NCI-H146 (cell line): Measurements from ENCODE around the gene ASCL4.
A peak's percentile ranks its signal among the peaks of the same experiment; 100 is the strongest.
"Not testable (repeated sequence)": the region's sequence is repeated elsewhere in the genome, so short reads cannot be mapped to it uniquely, and the experiment has no call there.

Experiments
- DNase-seq: peaks from one replicate; lab custom pipeline; 2025; lab: John Stamatoyannopoulos, UW

The ASCL4 gene

GRCh38 chr12:107774349-107775029 lies at the start of gene ASCL4:
Gene ASCL4, plus strand, starts transcription at chr12:107774704. Its CDS starts 515 bp downstream, at chr12:107775219.
- DNase-seq: no peak

GRCh38 chr12:107727327-107727726 lies 47.2 kb upstream of the ASCL4 start:
- DNase-seq: not testable (repeated sequence)

GRCh38 chr12:107727742-107728141 lies 46.8 kb upstream of the ASCL4 start:
- DNase-seq: not testable (repeated sequence)

- no peak for DNase-seq
Measured at GRCh38 chr12:107730618-107731341, 43.7 kb upstream of the ASCL4 start.

GRCh38 chr12:107731366-107731765 lies 43.1 kb upstream of the ASCL4 start:
- no peak for DNase-seq

GRCh38 chr12:107732365-107732764 lies 42.1 kb upstream of the ASCL4 start:
- DNase-seq: no peak

- no peak for DNase-seq
Measured at GRCh38 chr12:107734139-107734538, 40.4 kb upstream of the ASCL4 start.

GRCh38 chr12:107735763-107736162 lies 38.7 kb upstream of the ASCL4 start:
- DNase-seq: no peak

GRCh38 chr12:107736914-107737313 lies 37.6 kb upstream of the ASCL4 start:
- DNase-seq: no peak

GRCh38 chr12:107748472-107748871 lies 26.0 kb upstream of the ASCL4 start:
- DNase-seq: no peak

- no peak for DNase-seq
Measured at GRCh38 chr12:107749083-107749482, 25.4 kb upstream of the ASCL4 start.

- DNase-seq: peak; percentile 61
Measured at GRCh38 chr12:107759410-107759809, 15.1 kb upstream of the ASCL4 start.

GRCh38 chr12:107760207-107760808 lies 14.2 kb upstream of the ASCL4 start:
- DNase-seq: peak; percentile 52

GRCh38 chr12:107760809-107761501 lies 13.5 kb upstream of the ASCL4 start, which contains the start of gene PRDM4:
Gene PRDM4, minus strand, starts transcription at chr12:107761137. Its CDS starts 622 bp downstream, at chr12:107760515.
- DNase-seq: peak; percentile 93

- peak; percentile 15 for DNase-seq
Measured at GRCh38 chr12:107761502-107761904, 13.0 kb upstream of the ASCL4 start.

- DNase-seq: no peak
Measured at GRCh38 chr12:107762874-107763273, 11.6 kb upstream of the ASCL4 start.

- no peak for DNase-seq
Measured at GRCh38 chr12:107764626-107765025, 9.9 kb upstream of the ASCL4 start.

- no peak for DNase-seq
Measured at GRCh38 chr12:107765316-107765715, 9.2 kb upstream of the ASCL4 start.

- DNase-seq: no peak
Measured at GRCh38 chr12:107767466-107767865, 7.0 kb upstream of the ASCL4 start.

- DNase-seq: peak; percentile 56
Measured at GRCh38 chr12:107775093-107775721, 703 bp downstream of the ASCL4 start.

GRCh38 chr12:107776171-107776570 lies 1.7 kb downstream of the ASCL4 start:
- no peak for DNase-seq
